MCF 10A (cell line): ENCODE data around the gene ACVR2A. TPM values are rescaled to one million over a fixed set of nuclear protein-coding genes. Genes with fewer than 3 reads are reported as not detected.

Experiments used
- BruUV-seq: library from RNA; stranded (reverse); fragments of 400-500 nt; replicated peaks from 2 replicates; lab custom pipeline; 2021; lab: Mats Ljungman, UMichigan
- CTCF ChIA-PET: fragments of 300-600 bp; sonication (Branson Sonifier 250); formaldehyde crosslinking; extraction: SDS; loops from one replicate; lab custom pipeline; 2021; ENCODE audit warnings: antibody characterized with exemption, inconsistent platforms; lab: Yijun Ruan, JAX
- POLR2A ChIA-PET: fragments of 300-600, 350-650 bp; sonication (Branson Sonifier 250); formaldehyde crosslinking; extraction: SDS; loops from one replicate; lab custom pipeline; 2020; ENCODE audit warnings: antibody characterized with exemption, inconsistent platforms; lab: Yijun Ruan, JAX
- DNase-seq: peaks from one replicate; pipeline ENCODE4 v3.0.0-alpha.2; 2018; ENCODE audit not compliant: unreplicated experiment
- H3K27ac Mint-ChIP-seq: one replicate; pipeline ENCODE4 v1.8.0; 2022; ENCODE audit warnings: mild to moderate bottlenecking, low read depth, mixed read lengths; ENCODE audit not compliant: unreplicated experiment
- H3K27me3 Mint-ChIP-seq: one replicate; pipeline ENCODE4 v1.8.0; 2022; ENCODE audit warnings: mixed read lengths; ENCODE audit not compliant: insufficient read depth, unreplicated experiment
- H3K36me3 Mint-ChIP-seq: one replicate; pipeline ENCODE4 v1.8.0; 2022; ENCODE audit warnings: mild to moderate bottlenecking, moderate library complexity, mixed read lengths; ENCODE audit not compliant: insufficient read depth, unreplicated experiment
- H3K4me1 Mint-ChIP-seq: one replicate; pipeline ENCODE4 v1.8.0; 2022; ENCODE audit warnings: mixed read lengths; ENCODE audit not compliant: insufficient read depth, unreplicated experiment
- H3K4me3 Mint-ChIP-seq: one replicate; pipeline ENCODE4 v1.8.0; 2022; ENCODE audit warnings: mild to moderate bottlenecking, moderate library complexity, mixed read lengths; ENCODE audit not compliant: unreplicated experiment
- H3K9me3 Mint-ChIP-seq: one replicate; pipeline ENCODE4 v1.8.0; 2022; ENCODE audit warnings: mixed read lengths; ENCODE audit not compliant: unreplicated experiment
- intact Hi-C: fragments of 100-400 bp; cut with micrococcal nuclease; formaldehyde crosslinking; loops from 2 replicates; pipeline ENCODE4 v1.14.1; 2022
- total RNA-seq: library from RNA; stranded (reverse); gene quantifications from 2 replicates; pipeline ENCODE4 v1.2.3, GENCODE V29; 2022
- TF ChIP-seq, protein P1 (sequence below): fragments of 200-600 bp; IDR thresholded peaks from one replicate; pipeline ENCODE4 v1.8.0; 2022; ENCODE audit warnings: antibody characterized with exemption, mild to moderate bottlenecking; ENCODE audit not compliant: unreplicated experiment

ACVR2A gene
- total RNA-seq, 1 experiment from 2014 or later, result 11.2 TPM

DNA sequence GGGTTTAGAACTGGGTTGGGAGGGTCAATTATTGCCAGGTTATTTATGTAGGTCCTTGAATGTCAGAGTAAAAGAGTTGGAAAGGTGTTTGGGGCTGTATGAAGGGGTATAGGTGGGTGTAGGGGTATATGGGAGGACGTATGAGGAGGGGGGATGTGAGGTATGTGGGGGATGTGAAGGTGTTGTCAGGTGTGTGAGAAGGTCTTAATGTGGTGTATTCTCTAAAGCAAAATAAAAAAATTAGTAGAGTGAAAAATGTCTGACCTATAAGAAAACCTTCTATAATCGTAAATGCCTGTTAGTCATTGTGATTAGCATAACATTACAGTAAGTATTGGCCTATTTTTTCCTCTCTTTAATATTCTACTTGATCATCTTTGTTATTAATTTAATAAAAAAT, 25.1 kb downstream of the ACVR2A start:
- Mint-ChIP-seq H3K4me3 (no peak overlapping the region), H3K9me3 (no peaks in the 10 kb centered on the region), H3K36me3 (no peaks in the 10 kb centered on the region), H3K27ac (no peak overlapping the region), H3K27me3 (no peaks in the 10 kb centered on the region), H3K4me1 (no peaks in the 10 kb centered on the region)
- ChIA-PET CTCF (interaction anchor here (0.6 kb wide), 1 partner anchor 26 kb away, joined by 5 read pairs; no protein-coding TSS in a partner anchor), POLR2A (no interaction called here)
- no peak for DNase-seq
- BruUV-seq, result no TSS peak
- TF ChIP-seq, protein P1, sequence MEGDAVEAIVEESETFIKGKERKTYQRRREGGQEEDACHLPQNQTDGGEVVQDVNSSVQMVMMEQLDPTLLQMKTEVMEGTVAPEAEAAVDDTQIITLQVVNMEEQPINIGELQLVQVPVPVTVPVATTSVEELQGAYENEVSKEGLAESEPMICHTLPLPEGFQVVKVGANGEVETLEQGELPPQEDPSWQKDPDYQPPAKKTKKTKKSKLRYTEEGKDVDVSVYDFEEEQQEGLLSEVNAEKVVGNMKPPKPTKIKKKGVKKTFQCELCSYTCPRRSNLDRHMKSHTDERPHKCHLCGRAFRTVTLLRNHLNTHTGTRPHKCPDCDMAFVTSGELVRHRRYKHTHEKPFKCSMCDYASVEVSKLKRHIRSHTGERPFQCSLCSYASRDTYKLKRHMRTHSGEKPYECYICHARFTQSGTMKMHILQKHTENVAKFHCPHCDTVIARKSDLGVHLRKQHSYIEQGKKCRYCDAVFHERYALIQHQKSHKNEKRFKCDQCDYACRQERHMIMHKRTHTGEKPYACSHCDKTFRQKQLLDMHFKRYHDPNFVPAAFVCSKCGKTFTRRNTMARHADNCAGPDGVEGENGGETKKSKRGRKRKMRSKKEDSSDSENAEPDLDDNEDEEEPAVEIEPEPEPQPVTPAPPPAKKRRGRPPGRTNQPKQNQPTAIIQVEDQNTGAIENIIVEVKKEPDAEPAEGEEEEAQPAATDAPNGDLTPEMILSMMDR, result no peak
- intact Hi-C loops, result no loop called here

DNA sequence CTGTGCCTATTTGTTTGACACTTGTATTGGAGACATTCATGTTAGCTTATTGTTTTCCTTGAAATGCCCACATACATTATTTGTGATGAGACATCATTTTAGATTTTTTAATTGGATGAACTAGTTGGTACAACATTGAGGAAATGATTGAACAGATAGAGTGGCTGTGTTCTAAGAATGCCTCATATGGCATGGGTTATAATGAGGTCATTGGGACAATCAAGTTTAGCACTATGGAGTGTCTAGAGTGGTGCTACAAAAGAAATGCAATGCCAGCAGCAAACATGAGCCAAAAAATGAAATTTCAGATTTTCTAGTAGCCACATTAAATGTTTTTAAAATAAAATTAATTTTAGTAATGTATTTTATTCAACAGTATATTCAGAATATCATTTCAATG, 28.1 kb downstream of the ACVR2A start:
- Mint-ChIP-seq H3K4me1 (no peaks in the 10 kb centered on the region), H3K27ac (no peak overlapping the region), H3K9me3 (no peaks in the 10 kb centered on the region), H3K4me3 (no peak overlapping the region), H3K36me3 (no peaks in the 10 kb centered on the region), H3K27me3 (no peaks in the 10 kb centered on the region)
- DNase-seq, result no peak
- CTCF ChIA-PET, result no interaction called here
- POLR2A ChIA-PET, result interaction anchor here (0.7 to 1.7 kb wide), 2 partner anchors 19 to 40 kb away, joined by 3 read pairs; no protein-coding TSS in a partner anchor
- intact Hi-C loops, result no loop called here
- no TSS peak for BruUV-seq
- TF ChIP-seq, protein P1, result no peak

DNA sequence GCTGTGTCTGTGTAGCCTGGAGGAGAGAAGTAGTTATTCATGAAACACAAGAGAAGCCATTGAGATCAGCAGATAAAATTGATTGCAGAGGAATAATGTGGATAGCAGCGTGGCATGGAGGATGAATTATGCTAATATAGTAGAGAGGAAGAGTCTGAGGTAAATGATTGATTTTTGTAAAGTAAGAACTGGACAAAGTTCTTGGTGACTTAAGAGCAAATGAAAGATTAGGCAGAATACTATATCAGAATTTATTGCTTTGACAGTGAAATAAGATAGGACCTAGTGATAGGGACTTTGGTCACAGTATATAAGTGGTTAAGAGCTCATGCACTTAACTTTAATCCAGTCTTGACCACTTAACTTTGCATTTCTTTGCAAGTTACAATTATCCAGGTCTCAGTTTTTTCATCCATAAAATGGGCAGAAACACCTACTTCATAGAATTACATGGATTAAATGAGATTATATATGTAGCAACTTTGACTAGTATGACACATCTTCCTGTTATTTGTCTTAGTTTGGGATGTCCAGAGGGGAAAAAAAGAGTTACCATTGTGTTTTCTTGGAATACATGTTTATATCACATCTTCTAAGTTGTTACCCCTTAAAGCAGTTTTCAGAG, 29.1 kb downstream of the ACVR2A start:
- Mint-ChIP-seq H3K27ac (no peak overlapping the region), H3K9me3 (no peaks in the 10 kb centered on the region), H3K4me3 (no peak overlapping the region), H3K36me3 (no peaks in the 10 kb centered on the region), H3K27me3 (no peaks in the 10 kb centered on the region), H3K4me1 (no peaks in the 10 kb centered on the region)
- ChIA-PET POLR2A (no interaction called here), CTCF (no interaction called here)
- BruUV-seq, result no TSS peak
- TF ChIP-seq, protein P1, result no peak
- intact Hi-C loops, result no loop called here
- DNase-seq, result no peak

DNA sequence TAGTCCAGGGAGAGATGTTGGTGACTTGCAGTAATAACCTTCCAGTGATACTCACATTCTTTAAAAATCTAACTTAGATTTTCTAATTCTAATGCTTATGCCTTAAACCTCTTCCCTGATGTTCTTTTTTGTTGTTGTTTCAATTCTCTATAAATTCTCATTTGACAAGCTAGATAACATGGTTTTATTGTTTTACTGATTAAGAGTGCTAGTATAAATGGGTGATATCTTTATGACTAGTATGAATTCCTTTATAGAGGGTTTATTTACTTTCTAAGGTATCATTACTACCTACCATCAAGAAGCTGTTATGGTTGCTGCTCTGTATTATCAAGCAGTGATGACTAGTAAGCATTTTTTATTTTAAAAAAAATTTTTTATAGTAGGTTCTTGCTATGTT, 35.0 kb downstream of the ACVR2A start:
- intact Hi-C loops, result loop anchor here (10.0 kb wide), 1 partner anchor 55 kb away; no protein-coding TSS in a partner anchor

More for the DNA sequence above, 35.0 kb downstream of the ACVR2A start:
- ChIA-PET CTCF (no interaction called here), POLR2A (interaction anchor here (0.7 to 1.2 kb wide), 2 partner anchors 9 to 1707 kb away, joined by 3 to 5 read pairs; no protein-coding TSS in a partner anchor)
- Mint-ChIP-seq H3K9me3 (no peaks in the 10 kb centered on the region), H3K27me3 (no peaks in the 10 kb centered on the region), H3K36me3 (no peaks in the 10 kb centered on the region), H3K4me3 (no peak overlapping the region), H3K27ac (no peak overlapping the region), H3K4me1 (peaks cover 4% of the 10 kb centered on the region)
- TF ChIP-seq, protein P1, result no peak
- BruUV-seq, result no TSS peak
- no peak for DNase-seq
